Liver (tissue), 9 donors: ENCODE measurements around the gene POPDC2. TPM values are rescaled to one million over a fixed set of nuclear protein-coding genes. Genes with fewer than 3 reads are reported as not detected.

Experiments used
- DNase-seq: peaks from one replicate; pipeline ENCODE4 v3.0.0-alpha.2; 2017; ENCODE audit warnings: low spot score
- H3K27ac ChIP-seq, 2 donors: one replicate each; pipeline ENCODE4 v1.7.0; 2013; ENCODE audit warnings: inconsistent platforms in 2 of 2, low read length in 2 of 2, control low read depth in 1 of 2, low read depth in 1 of 2, mild to moderate bottlenecking in 1 of 2
- H3K27me3 ChIP-seq, 4 donors: one replicate each; pipeline versions ENCODE4 v1.6.1 to v1.7.0; 2013; ENCODE audit warnings: low read length in 3 of 4, inconsistent platforms in 1 of 4, mild to moderate bottlenecking in 1 of 4, moderate library complexity in 1 of 4; ENCODE audit not compliant: control insufficient read depth in 4 of 4, insufficient read depth in 4 of 4
- H3K36me3 ChIP-seq, 4 donors: one replicate each; pipeline versions ENCODE4 v1.6.1 to v1.7.0; 2013; ENCODE audit warnings: low read length in 3 of 4, mild to moderate bottlenecking in 3 of 4, low read depth in 1 of 4, moderate library complexity in 1 of 4; ENCODE audit not compliant: control insufficient read depth in 4 of 4, insufficient read depth in 3 of 4
- H3K4me1 ChIP-seq, 4 donors: one replicate each; pipeline versions ENCODE4 v1.6.1 to v1.7.0; 2013; ENCODE audit warnings: low read length in 3 of 4, mild to moderate bottlenecking in 3 of 4, moderate library complexity in 1 of 4; ENCODE audit not compliant: control insufficient read depth in 4 of 4, insufficient read depth in 4 of 4
- H3K4me3 ChIP-seq, 3 donors: one replicate each; pipeline versions ENCODE4 v1.6.1 to v1.7.0; 2013; ENCODE audit warnings: low read length in 3 of 3, control low read depth in 1 of 3, low read depth in 1 of 3, mild to moderate bottlenecking in 1 of 3
- H3K9ac ChIP-seq, 2 donors: one replicate each; pipeline ENCODE4 v1.7.0; 2013; ENCODE audit warnings: low read length in 2 of 2, mild to moderate bottlenecking in 2 of 2, moderate library complexity in 2 of 2, control low read depth in 1 of 2, low read depth in 1 of 2
- H3K9me3 ChIP-seq, 4 donors: one replicate each; pipeline versions ENCODE4 v1.6.1 to v1.7.0; 2013; ENCODE audit warnings: low read length in 3 of 4; ENCODE audit not compliant: control insufficient read depth in 4 of 4
- ATF3 ChIP-seq: IDR thresholded peaks from 2 replicates; pipeline ENCODE4 v1.6.1; 2016; ENCODE audit warnings: antibody characterized with exemption
- CTCF ChIP-seq: fragments of 150-350 bp; IDR thresholded peaks from 2 replicates; pipeline ENCODE4 v1.5.1; 2017; ENCODE audit warnings: improper control_type of control experiment, low read depth, low read length; ENCODE audit not compliant: missing input control
- EGR1 ChIP-seq, 2 donors: IDR thresholded peaks; 2 replicates each; pipeline ENCODE4 v1.6.1; 2016 to 2018; ENCODE audit warnings: antibody characterized with exemption in 2 of 2, low read depth in 2 of 2
- FOXA1 ChIP-seq: IDR thresholded peaks from 2 replicates; pipeline ENCODE4 v1.6.1; 2016; ENCODE audit warnings: antibody characterized with exemption
- FOXA2 ChIP-seq: IDR thresholded peaks from 2 replicates; pipeline ENCODE4 v1.6.1; 2016; ENCODE audit warnings: antibody characterized with exemption
- GABPA ChIP-seq, 2 donors: IDR thresholded peaks in 1 of 2; conservative IDR thresholded peaks in 1 of 2; 2 replicates each; pipeline ENCODE4 v1.6.1; 2016; ENCODE audit warnings: antibody characterized with exemption in 2 of 2, mild to moderate bottlenecking in 1 of 2, moderate library complexity in 1 of 2
- HNF4A ChIP-seq, 2 donors: conservative IDR thresholded peaks; 2 replicates each; pipeline ENCODE4 v1.6.1; 2016; ENCODE audit warnings: antibody characterized with exemption in 2 of 2, mild to moderate bottlenecking in 2 of 2
- HNF4G ChIP-seq: IDR thresholded peaks from 2 replicates; pipeline ENCODE4 v1.6.1; 2016; ENCODE audit warnings: antibody characterized with exemption
- JUND ChIP-seq, 2 donors: IDR thresholded peaks; 2 replicates each; pipeline ENCODE4 v1.6.1; 2016; ENCODE audit warnings: antibody characterized with exemption in 2 of 2
- MAX ChIP-seq: IDR thresholded peaks from 2 replicates; pipeline ENCODE4 v1.6.1; 2016; ENCODE audit warnings: antibody characterized with exemption
- NR2F2 ChIP-seq: IDR thresholded peaks from 2 replicates; pipeline ENCODE4 v1.6.1; 2016; ENCODE audit warnings: antibody characterized with exemption
- RAD21 ChIP-seq, 2 donors: IDR thresholded peaks; 2 replicates each; pipeline ENCODE4 v1.6.1; 2016; ENCODE audit warnings: antibody characterized with exemption in 2 of 2, mild to moderate bottlenecking in 2 of 2
- REST ChIP-seq: IDR thresholded peaks from 2 replicates; pipeline ENCODE4 v1.6.1; 2016; ENCODE audit warnings: antibody characterized with exemption, mild to moderate bottlenecking
- RXRA ChIP-seq, 2 donors: IDR thresholded peaks; 2 replicates each; pipeline ENCODE4 v1.6.1; 2017 to 2018; ENCODE audit warnings: antibody characterized with exemption in 2 of 2, mild to moderate bottlenecking in 1 of 2
- SP1 ChIP-seq: IDR thresholded peaks from 2 replicates; pipeline ENCODE4 v1.6.1; 2018; ENCODE audit warnings: antibody characterized with exemption, mild to moderate bottlenecking
- TAF1 ChIP-seq: conservative IDR thresholded peaks from 2 replicates; pipeline ENCODE4 v1.6.1; 2016; ENCODE audit warnings: antibody characterized with exemption, mild to moderate bottlenecking
- YY1 ChIP-seq: IDR thresholded peaks from 2 replicates; pipeline ENCODE4 v1.6.1; 2016; ENCODE audit warnings: antibody characterized with exemption, mild to moderate bottlenecking
- ZBTB33 ChIP-seq: IDR thresholded peaks from 2 replicates; pipeline ENCODE4 v1.6.1; 2016; ENCODE audit warnings: antibody characterized with exemption
- WGBS: extraction: QIAGEN DNeasy Blood & Tissue Kit; methylation state at CpG from one replicate; pipeline ENCODE4 v1.1.7; 2013; 5-methylcytosine and 5-hydroxymethylcytosine counted together
- polyA plus RNA-seq, 2 donors: library from polyadenylated mRNA; stranded (reverse) in 1 of 2; unstranded in 1 of 2; fragments of 200-250 nt in 1 of 2; fragments of >200 nt in 1 of 2; fragmentation: Nextera tagmentation in 1 of 2; extraction: Ambion mirVana in 1 of 2; gene quantifications; one replicate each; pipeline versions ENCODE4 v1.2.1 to v1.2.3, GENCODE V29; 2013 to 2015
- total RNA-seq, 2 donors: library from RNA; depleted of rRNA; stranded (reverse); fragments of >200 nt; gene quantifications; one replicate each; pipeline ENCODE4 v1.2.3, GENCODE V29; 2014
- donor health status: healthy.
- donor health status: healthy.
- donor health status: healthy.
- donor health status: healthy.
- donor health status: healthy.

POPDC2 gene
- total and polyA plus RNA-seq, 4 donors: 0.16 to 1.1 (median 0.46) TPM

GRCh38 chr3:119647843-119648575 is 12.4 kb downstream of the POPDC2 start:
- Histone ChIP-seq H3K27me3 (no peaks in the 10 kb centered on the region), H3K4me3 (no peak overlapping the region), H3K27ac (peak overlapping the region in 1 of 2 donors; percentile 8), H3K9me3 (no peaks in the 10 kb centered on the region), H3K4me1 (peaks cover 0 to 7% (median 1%) of the 10 kb centered on the region in 4 donors), H3K36me3 (no peaks in the 10 kb centered on the region), H3K9ac (no peak overlapping the region)
- TF ChIP-seq MAX (no peak), GABPA (IDR thresholded peaks at IDR 0.05 in 1 of 2, conservative IDR thresholded peaks at IDR 0.05 in 1 of 2) (no peak), ZBTB33 (no peak), HNF4A (conservative IDR thresholded peaks at IDR 0.05) (no peak), TAF1 (no peak), FOXA2 (no peak), RXRA (IDR thresholded peaks at IDR 0.05) (no peak), YY1 (no peak), CTCF (no peak), SP1 (no peak), JUND (IDR thresholded peaks at IDR 0.05) (no peak), FOXA1 (no peak), RAD21 (IDR thresholded peaks at IDR 0.05) (no peak), EGR1 (IDR thresholded peaks at IDR 0.05; ENCODE audit: low read depth in 2 of 2) (no peak), REST (no peak), NR2F2 (no peak), HNF4G (no peak), ATF3 (no peak)
- WGBS: 85% methylated on average over 12 of the region's 12 CpGs
- DNase-seq: no peak
